GM19438 (cell line): Measurements from ENCODE around the gene SPCS1.

ENCODE experiments used
- ATAC-seq: cut with Tn5 transposase; IDR thresholded peaks from one replicate; pipeline ENCODE4 v1.9.1; 2021; ENCODE audit warnings: low read depth; ENCODE audit not compliant: unreplicated experiment

The SPCS1 gene

GRCh38 chr3:52694528-52695189 is 11.2 kb upstream of the SPCS1 start:
- no peak for ATAC-seq

- no peak for ATAC-seq
Measured at GRCh38 chr3:52695798-52696671, 9.9 kb upstream of the SPCS1 start.

GRCh38 chr3:52696830-52697631 is 8.9 kb upstream of the SPCS1 start:
- no peak for ATAC-seq

GRCh38 chr3:52697632-52697965 is 8.3 kb upstream of the SPCS1 start:
- ATAC-seq = no peak

GRCh38 chr3:52703341-52703740 is 2.6 kb upstream of the SPCS1 start:
- no peak for ATAC-seq

GRCh38 chr3:52704611-52705437 is 1.1 kb upstream of the SPCS1 start:
- ATAC-seq = peak; percentile 3

GRCh38 chr3:52705438-52705687 is 543 bp upstream of the SPCS1 start:
- peak; percentile 32 for ATAC-seq

- ATAC-seq = no peak
Measured at GRCh38 chr3:52707585-52707984, 1.7 kb downstream of the SPCS1 start.

GRCh38 chr3:52710512-52710911 is 4.6 kb downstream of the SPCS1 start:
- ATAC-seq = no peak

- no peak for ATAC-seq
Measured at GRCh38 chr3:52712291-52713212, 6.6 kb downstream of the SPCS1 start.

- ATAC-seq = no peak
Measured at GRCh38 chr3:52714335-52715302, 8.7 kb downstream of the SPCS1 start.

GRCh38 chr3:52715714-52716305 is 9.9 kb downstream of the SPCS1 start:
- no peak for ATAC-seq

GRCh38 chr3:52719618-52720017 is 13.7 kb downstream of the SPCS1 start:
- no peak for ATAC-seq

GRCh38 chr3:52721002-52721729 is 15.3 kb downstream of the SPCS1 start:
- no peak for ATAC-seq

- no peak for ATAC-seq
Measured at GRCh38 chr3:52721730-52722008, 15.8 kb downstream of the SPCS1 start.

- ATAC-seq = no peak
Measured at GRCh38 chr3:52722491-52722890, 16.6 kb downstream of the SPCS1 start.

- no peak for ATAC-seq
Measured at GRCh38 chr3:52723935-52724334, 18.0 kb downstream of the SPCS1 start.

GRCh38 chr3:52724511-52724910 is 18.6 kb downstream of the SPCS1 start:
- ATAC-seq = no peak
